ENCODE data around the gene PKNOX2.

Gene PKNOX2

GRCh38 chr11:125201525-125202141 lies 37.1 kb downstream of the PKNOX2 start:
- no peak for DNase-seq (ENCODE audit: extremely low read depth, insufficient read length)
- peaks cover 2% of the 10 kb centered on the region for H3K27me3 ChIP-seq (replicated peaks; ENCODE audit: control insufficient read depth, insufficient read depth, low read length)
- H3K4me3 ChIP-seq (replicated peaks; ENCODE audit: low read depth, low read length): no peak overlapping the region
- H3K36me3 ChIP-seq (ENCODE audit: control insufficient read depth, insufficient read depth, low read length): no peaks in the 10 kb centered on the region
- TF ChIP-seq CTCF (IDR thresholded peaks at IDR 0.05; ENCODE audit: insufficient read depth, low read length, poor library complexity, severe bottlenecking): no peak

- H3K27me3 ChIP-seq (replicated peaks; ENCODE audit: control insufficient read depth, insufficient read depth, low read length): peaks cover 2% of the 10 kb centered on the region
- no peaks in the 10 kb centered on the region for H3K36me3 ChIP-seq (ENCODE audit: control insufficient read depth, insufficient read depth, low read length)
- DNase-seq (ENCODE audit: extremely low read depth, insufficient read length): no peak
- H3K4me3 ChIP-seq (replicated peaks; ENCODE audit: low read depth, low read length): no peak overlapping the region
- TF ChIP-seq CTCF (IDR thresholded peaks at IDR 0.05; ENCODE audit: insufficient read depth, low read length, poor library complexity, severe bottlenecking): no peak
These were observed 37.9 kb downstream of the PKNOX2 start for GRCh38 chr11:125202362-125202880.

- peaks cover 2% of the 10 kb centered on the region for H3K27me3 ChIP-seq (replicated peaks; ENCODE audit: control insufficient read depth, insufficient read depth, low read length)
- H3K4me3 ChIP-seq (replicated peaks; ENCODE audit: low read depth, low read length): no peak overlapping the region
- TF ChIP-seq CTCF (IDR thresholded peaks at IDR 0.05; ENCODE audit: insufficient read depth, low read length, poor library complexity, severe bottlenecking): no peak
- no peak for DNase-seq (ENCODE audit: extremely low read depth, insufficient read length)
- no peaks in the 10 kb centered on the region for H3K36me3 ChIP-seq (ENCODE audit: control insufficient read depth, insufficient read depth, low read length)
These were observed 38.4 kb downstream of the PKNOX2 start for GRCh38 chr11:125202977-125203376.

GRCh38 chr11:125207866-125208425 lies 43.4 kb downstream of the PKNOX2 start:
- TF ChIP-seq CTCF (IDR thresholded peaks at IDR 0.05; ENCODE audit: insufficient read depth, low read length, poor library complexity, severe bottlenecking): no peak
- Histone ChIP-seq H3K4me3 (replicated peaks; ENCODE audit: low read depth, low read length) (no peak overlapping the region), H3K36me3 (ENCODE audit: control insufficient read depth, insufficient read depth, low read length) (no peaks in the 10 kb centered on the region), H3K27me3 (replicated peaks; ENCODE audit: control insufficient read depth, insufficient read depth, low read length) (peaks cover 4% of the 10 kb centered on the region)
- no peak for DNase-seq (ENCODE audit: extremely low read depth, insufficient read length)

- H3K4me3 ChIP-seq (replicated peaks; ENCODE audit: low read depth, low read length): no peak overlapping the region
- no peak for DNase-seq (ENCODE audit: extremely low read depth, insufficient read length)
- H3K27me3 ChIP-seq (replicated peaks; ENCODE audit: control insufficient read depth, insufficient read depth, low read length): peaks cover 4% of the 10 kb centered on the region
- TF ChIP-seq CTCF (IDR thresholded peaks at IDR 0.05; ENCODE audit: insufficient read depth, low read length, poor library complexity, severe bottlenecking): no peak
- no peaks in the 10 kb centered on the region for H3K36me3 ChIP-seq (ENCODE audit: control insufficient read depth, insufficient read depth, low read length)
These were observed 45.5 kb downstream of the PKNOX2 start for GRCh38 chr11:125210066-125210465.
